HFF-Myc (cell line): Measurements from ENCODE around the gene ZCCHC24.
A peak's percentile ranks its signal among the peaks of the same experiment; 100 is the strongest.

Experiments
- DNase-seq: peaks from one replicate; pipeline ENCODE4 v3.0.0-alpha.2; 2011; ENCODE audit warnings: low read depth; ENCODE audit errors: extremely low read depth
- H3K4me3 ChIP-seq: replicated peaks from 2 replicates; pipeline ENCODE4 v1.5.1; 2011; ENCODE audit warnings: low read depth, mild to moderate bottlenecking, control low read depth, low read length
- CTCF ChIP-seq: IDR thresholded peaks from 2 replicates; pipeline ENCODE4 v1.5.1; 2012; ENCODE audit warnings: mild to moderate bottlenecking, low read depth, low read length, control low read depth; ENCODE audit errors: missing control alignments

The ZCCHC24 gene

GRCh38 chr10:79445161-79445976 is at the start of gene ZCCHC24:
ZCCHC24 (minus strand) TSS chr10:79445624; CDS start chr10:79445440, 184 bp downstream.
- no peak for TF ChIP-seq CTCF
- peak within 1 kb of the TSS; percentile 58 for H3K4me3 ChIP-seq
- DNase-seq = peak; percentile 93

- H3K4me3 ChIP-seq = no peak overlapping the region
- DNase-seq = no peak
- TF ChIP-seq CTCF = no peak
Measured at GRCh38 chr10:79493806-79494205, 48.4 kb upstream of the ZCCHC24 start.

GRCh38 chr10:79492839-79493238 is 47.4 kb upstream of the ZCCHC24 start:
- no peak for TF ChIP-seq CTCF

GRCh38 chr10:79492256-79492655 is 46.8 kb upstream of the ZCCHC24 start:
- no peak overlapping the region for H3K4me3 ChIP-seq
- TF ChIP-seq CTCF = no peak
- DNase-seq = no peak

More at GRCh38 chr10:79492839-79493238, 47.4 kb upstream of the ZCCHC24 start:
- H3K4me3 ChIP-seq = no peak overlapping the region
- DNase-seq = no peak

- no peak for DNase-seq
- TF ChIP-seq CTCF = no peak
Measured at GRCh38 chr10:79491143-79491835, 45.9 kb upstream of the ZCCHC24 start.

GRCh38 chr10:79490400-79491142 is 45.1 kb upstream of the ZCCHC24 start:
- no peak for TF ChIP-seq CTCF
- H3K4me3 ChIP-seq = no peak overlapping the region
- no peak for DNase-seq

More at GRCh38 chr10:79491143-79491835, 45.9 kb upstream of the ZCCHC24 start:
- H3K4me3 ChIP-seq = no peak overlapping the region
